ENCODE data around the gene ALOX15.
"Not testable (repeated sequence)": the region's sequence is repeated elsewhere in the genome, so short reads cannot be mapped to it uniquely, and the experiment has no call there.

Gene ALOX15

DNA sequence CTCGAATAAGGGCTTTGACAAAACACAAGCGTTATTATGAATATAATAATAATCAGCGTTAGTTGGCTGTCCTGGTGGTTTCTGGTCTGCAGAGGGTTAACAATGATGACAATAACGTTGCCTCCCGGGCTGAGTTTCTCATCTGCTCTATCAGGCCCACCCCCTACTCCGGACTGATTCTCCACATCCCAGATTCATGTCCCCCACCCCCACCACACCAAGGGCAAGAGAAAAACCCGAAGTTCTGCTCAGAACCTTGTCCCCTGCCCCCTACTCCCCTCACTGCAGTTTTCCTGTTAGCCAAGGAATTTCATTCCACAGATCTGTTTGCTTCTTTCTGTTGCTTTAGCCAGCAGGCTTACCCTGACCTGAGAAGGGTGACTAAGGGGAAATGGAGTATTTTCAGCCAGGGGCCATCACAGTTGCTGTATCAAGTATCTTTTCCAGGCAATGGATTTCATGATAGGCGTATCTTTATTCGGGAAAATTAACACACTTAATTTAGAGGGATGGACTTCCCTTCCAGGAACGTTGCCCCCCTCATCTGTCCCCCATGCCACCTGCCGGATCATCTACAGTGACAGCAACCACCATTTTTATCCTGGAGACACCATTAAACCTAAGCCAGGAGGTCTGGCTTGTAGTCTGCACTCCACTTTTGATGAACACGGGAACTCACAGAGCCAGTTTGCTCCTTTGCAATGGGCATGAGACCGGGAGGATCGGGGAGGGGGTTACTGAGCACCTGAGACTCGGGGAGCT is 23.7 kb downstream of the ALOX15 start:
- Histone ChIP-seq H3K9me3 (ENCODE audit: control insufficient read depth in 2 of 2, low read length in 2 of 2) (peaks cover 3 to 9% of the 10 kb centered on the region in 2 donors), H3K4me3 (ENCODE audit: low read length in 2 of 2) (no peak overlapping the region), H3K27me3 (ENCODE audit: control insufficient read depth in 1 of 2, insufficient read depth in 2 of 2, low read length in 2 of 2) (peaks cover 4 to 9% of the 10 kb centered on the region in 2 donors), H3K27ac (ENCODE audit: low read length) (no peak overlapping the region), H3K36me3 (ENCODE audit: control insufficient read depth in 2 of 2, insufficient read depth in 2 of 2, low read length in 2 of 2) (no peaks in the 10 kb centered on the region), H3K9ac (ENCODE audit: low read length in 2 of 2) (no peak overlapping the region), H3K4me1 (ENCODE audit: control insufficient read depth, insufficient read depth, low read length) (no peaks in the 10 kb centered on the region)

DNA sequence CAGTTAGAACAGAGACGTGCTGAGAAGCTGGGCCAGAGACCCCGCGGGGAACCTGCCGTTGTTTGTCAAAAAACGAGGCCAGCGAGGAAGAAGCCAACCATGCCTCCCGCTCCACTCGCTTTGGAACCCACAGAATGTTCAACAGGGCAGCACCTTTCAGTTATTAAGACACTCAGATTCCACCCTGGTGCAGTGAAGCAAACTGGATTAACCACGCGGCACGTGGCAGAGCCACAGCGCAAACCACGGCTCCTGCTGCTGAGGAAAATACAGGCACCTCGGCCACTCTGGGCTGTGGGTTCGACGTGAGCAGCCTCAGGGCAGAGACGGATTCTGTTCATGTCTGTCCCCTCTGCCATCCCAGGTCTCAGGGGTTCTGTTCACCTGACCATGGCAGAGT is 24.4 kb downstream of the ALOX15 start:
- no peak overlapping the region for H3K9ac ChIP-seq (ENCODE audit: low read length in 2 of 2)
- H3K9me3 ChIP-seq (ENCODE audit: control insufficient read depth in 2 of 2, low read length in 2 of 2), result peaks cover 0 to 5% of the 10 kb centered on the region in 2 donors
- H3K4me3 ChIP-seq (ENCODE audit: low read length in 2 of 2), result no peak overlapping the region
- no peaks in the 10 kb centered on the region for H3K4me1 ChIP-seq (ENCODE audit: control insufficient read depth, insufficient read depth, low read length)
- H3K27me3 ChIP-seq (ENCODE audit: control insufficient read depth in 1 of 2, insufficient read depth in 2 of 2, low read length in 2 of 2), result peaks cover 4 to 9% of the 10 kb centered on the region in 2 donors
- no peaks in the 10 kb centered on the region for H3K36me3 ChIP-seq (ENCODE audit: control insufficient read depth in 2 of 2, insufficient read depth in 2 of 2, low read length in 2 of 2)
- H3K27ac ChIP-seq (ENCODE audit: low read length), result no peak overlapping the region

DNA sequence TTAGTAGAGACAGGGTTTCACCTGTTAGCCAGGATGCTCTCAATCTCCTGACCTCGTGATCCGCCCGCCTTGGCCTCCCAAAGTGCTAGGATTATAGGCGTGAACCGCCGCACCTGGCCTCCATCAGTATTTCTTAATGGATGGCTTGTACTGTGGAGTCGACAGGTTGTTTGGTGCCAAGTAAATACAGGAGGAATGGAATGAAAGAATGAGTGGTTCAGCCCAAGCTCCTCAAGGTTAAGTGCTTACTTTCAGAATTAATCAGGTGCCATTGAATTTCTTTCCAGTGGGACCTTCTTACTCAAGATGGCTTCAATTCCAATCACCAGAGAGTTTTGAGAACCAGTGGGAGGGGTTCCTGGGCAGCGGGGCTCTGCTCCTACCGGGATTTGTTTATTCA is 25.0 kb downstream of the ALOX15 start:
- H3K27me3 ChIP-seq (ENCODE audit: control insufficient read depth in 1 of 2, insufficient read depth in 2 of 2, low read length in 2 of 2), result peaks cover 4 to 9% of the 10 kb centered on the region in 2 donors

DNA sequence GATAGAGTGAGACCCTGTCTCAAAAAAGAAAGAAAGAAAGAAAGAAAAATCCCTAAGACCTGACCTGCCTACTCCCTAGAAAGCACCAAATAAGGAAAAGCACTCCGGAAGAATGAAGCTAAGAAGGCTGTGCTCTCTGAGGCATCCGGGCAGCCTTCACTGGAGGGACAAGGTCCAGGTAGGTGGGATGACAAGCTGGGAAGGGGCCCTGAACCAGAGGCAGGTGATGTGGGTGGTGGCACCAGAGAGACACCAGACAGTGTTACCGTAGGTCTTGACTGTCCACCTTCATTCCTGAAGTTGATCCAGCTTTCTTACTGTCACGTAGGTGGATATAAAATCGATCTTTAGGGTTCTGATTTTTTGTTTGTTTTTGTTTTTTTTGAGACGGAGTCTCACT is 30.8 kb downstream of the ALOX15 start:
- H3K9ac ChIP-seq (ENCODE audit: low read length in 2 of 2), result no peak overlapping the region
- no peak overlapping the region for H3K4me3 ChIP-seq (ENCODE audit: low read length in 2 of 2)
- no peaks in the 10 kb centered on the region for H3K9me3 ChIP-seq (ENCODE audit: control insufficient read depth in 2 of 2, low read length in 2 of 2)
- no peaks in the 10 kb centered on the region for H3K36me3 ChIP-seq (ENCODE audit: control insufficient read depth in 2 of 2, insufficient read depth in 2 of 2, low read length in 2 of 2)
- H3K27me3 ChIP-seq (ENCODE audit: control insufficient read depth in 1 of 2, insufficient read depth in 2 of 2, low read length in 2 of 2), result no peaks in the 10 kb centered on the region
- no peaks in the 10 kb centered on the region for H3K4me1 ChIP-seq (ENCODE audit: control insufficient read depth, insufficient read depth, low read length)
- H3K27ac ChIP-seq (ENCODE audit: low read length), result no peak overlapping the region

More for the DNA sequence above, 25.0 kb downstream of the ALOX15 start:
- Histone ChIP-seq H3K27ac (ENCODE audit: low read length) (no peak overlapping the region), H3K36me3 (ENCODE audit: control insufficient read depth in 2 of 2, insufficient read depth in 2 of 2, low read length in 2 of 2) (no peaks in the 10 kb centered on the region), H3K9me3 (ENCODE audit: control insufficient read depth in 2 of 2, low read length in 2 of 2) (no peaks in the 10 kb centered on the region), H3K4me1 (ENCODE audit: control insufficient read depth, insufficient read depth, low read length) (no peaks in the 10 kb centered on the region), H3K9ac (ENCODE audit: low read length in 2 of 2) (no peak overlapping the region), H3K4me3 (ENCODE audit: low read length in 2 of 2) (no peak overlapping the region)

DNA sequence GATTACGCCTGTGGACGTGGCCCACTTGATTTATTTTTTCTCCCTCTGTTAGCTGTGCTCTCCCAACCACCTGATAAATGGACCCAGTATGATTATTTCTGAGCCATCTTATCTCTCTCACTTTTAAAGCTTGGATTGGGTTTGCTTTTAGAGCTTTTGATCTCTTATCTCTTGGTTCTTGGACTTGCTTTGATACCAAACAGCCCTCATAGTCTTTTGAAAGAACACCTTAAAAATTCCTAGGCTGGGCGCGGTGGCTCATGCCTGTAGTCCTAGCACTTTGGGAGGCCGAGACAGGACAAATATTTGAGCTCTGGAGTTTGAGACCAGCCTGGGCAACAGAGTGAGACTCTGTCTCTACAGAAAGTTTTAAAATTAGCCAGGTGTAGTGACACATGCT is 31.3 kb downstream of the ALOX15 start:
- Histone ChIP-seq H3K27me3 (ENCODE audit: control insufficient read depth in 1 of 2, insufficient read depth in 2 of 2, low read length in 2 of 2) (no peaks in the 10 kb centered on the region), H3K4me3 (ENCODE audit: low read length in 2 of 2) (no peak overlapping the region), H3K27ac (ENCODE audit: low read length) (no peak overlapping the region), H3K4me1 (ENCODE audit: control insufficient read depth, insufficient read depth, low read length) (no peaks in the 10 kb centered on the region), H3K9me3 (ENCODE audit: control insufficient read depth in 2 of 2, low read length in 2 of 2) (no peaks in the 10 kb centered on the region), H3K9ac (ENCODE audit: low read length in 2 of 2) (no peak overlapping the region), H3K36me3 (ENCODE audit: control insufficient read depth in 2 of 2, insufficient read depth in 2 of 2, low read length in 2 of 2) (no peaks in the 10 kb centered on the region)

DNA sequence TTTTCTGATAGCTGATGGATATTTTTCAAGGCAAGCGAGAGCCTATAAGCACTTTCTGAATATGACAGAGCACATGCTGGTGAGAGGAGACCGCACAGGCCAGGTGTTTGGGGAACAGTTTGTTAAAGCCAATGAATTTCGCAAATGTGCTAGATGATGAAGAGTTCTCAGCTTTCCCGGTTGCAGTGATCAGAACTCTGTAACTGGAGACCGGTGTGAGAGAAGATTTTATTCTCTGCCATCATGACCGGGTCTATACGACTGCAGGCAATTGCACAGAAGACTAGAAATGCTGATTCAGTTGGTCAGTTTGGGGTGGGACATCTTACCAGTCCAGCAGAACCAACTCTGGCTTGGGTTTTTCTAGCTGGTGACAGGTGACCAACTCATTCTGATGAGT is 31.7 kb downstream of the ALOX15 start:
- Histone ChIP-seq H3K27ac (ENCODE audit: low read length) (no peak overlapping the region), H3K4me3 (ENCODE audit: low read length in 2 of 2) (no peak overlapping the region), H3K9me3 (ENCODE audit: control insufficient read depth in 2 of 2, low read length in 2 of 2) (no peaks in the 10 kb centered on the region), H3K9ac (ENCODE audit: low read length in 2 of 2) (no peak overlapping the region), H3K27me3 (ENCODE audit: control insufficient read depth in 1 of 2, insufficient read depth in 2 of 2, low read length in 2 of 2) (no peaks in the 10 kb centered on the region), H3K36me3 (ENCODE audit: control insufficient read depth in 2 of 2, insufficient read depth in 2 of 2, low read length in 2 of 2) (no peaks in the 10 kb centered on the region), H3K4me1 (ENCODE audit: control insufficient read depth, insufficient read depth, low read length) (no peaks in the 10 kb centered on the region)

DNA sequence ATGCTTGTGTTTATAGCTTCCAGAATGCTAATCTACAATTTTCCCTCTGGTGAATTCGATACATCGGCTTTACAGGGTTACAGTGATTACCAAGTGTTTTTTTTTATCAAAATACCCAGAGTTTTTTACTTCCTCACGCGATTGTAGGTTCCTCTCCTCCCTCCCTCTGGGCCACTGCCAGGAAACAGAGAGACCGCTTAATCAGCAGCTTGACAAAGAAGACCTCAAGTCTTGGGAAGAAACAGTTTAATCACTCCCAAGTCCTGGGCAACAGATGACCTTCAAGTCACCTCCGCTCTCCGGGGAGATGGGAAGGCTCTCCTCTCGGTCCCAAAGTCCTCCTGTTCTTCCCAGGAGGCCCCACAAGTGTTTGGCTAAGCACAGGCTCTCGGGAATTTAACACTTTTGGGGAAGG is 33.7 kb downstream of the ALOX15 start:
- H3K27me3 ChIP-seq (ENCODE audit: control insufficient read depth in 1 of 2, insufficient read depth in 2 of 2, low read length in 2 of 2), result no peaks in the 10 kb centered on the region
- H3K9ac ChIP-seq (ENCODE audit: low read length in 2 of 2), result no peak overlapping the region
- no peaks in the 10 kb centered on the region for H3K36me3 ChIP-seq (ENCODE audit: control insufficient read depth in 2 of 2, insufficient read depth in 2 of 2, low read length in 2 of 2)
- H3K27ac ChIP-seq (ENCODE audit: low read length), result no peak overlapping the region
- H3K9me3 ChIP-seq (ENCODE audit: control insufficient read depth in 2 of 2, low read length in 2 of 2), result no peaks in the 10 kb centered on the region
- no peak overlapping the region for H3K4me3 ChIP-seq (ENCODE audit: low read length in 2 of 2)
- H3K4me1 ChIP-seq (ENCODE audit: control insufficient read depth, insufficient read depth, low read length), result peaks cover 4% of the 10 kb centered on the region

DNA sequence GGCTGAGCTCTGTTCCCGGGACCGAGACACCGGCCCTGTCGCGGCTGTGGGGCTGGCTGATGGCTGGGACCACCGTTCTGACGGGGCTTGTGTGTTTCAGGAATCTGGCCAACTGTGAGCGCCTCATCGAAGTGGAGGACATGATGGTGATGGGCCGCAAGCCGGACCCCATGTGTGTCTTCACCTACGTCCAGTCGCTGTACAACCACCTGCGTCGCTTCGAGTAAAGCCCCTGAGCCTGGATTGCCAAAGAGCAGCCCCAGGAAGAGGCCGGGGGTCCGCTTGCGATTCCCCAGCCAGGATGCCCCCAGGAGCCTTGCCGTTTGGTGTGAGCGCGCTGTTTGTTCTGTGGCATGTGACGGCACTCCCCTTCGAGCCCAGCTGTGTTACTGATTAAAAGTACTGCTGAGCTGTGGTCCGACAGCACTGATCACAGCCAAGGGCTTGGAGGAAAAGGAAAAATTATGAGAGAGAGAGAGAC is 34.2 kb downstream of the ALOX15 start:
- no peak overlapping the region for H3K9ac ChIP-seq (ENCODE audit: low read length in 2 of 2)
- no peaks in the 10 kb centered on the region for H3K9me3 ChIP-seq (ENCODE audit: control insufficient read depth in 2 of 2, low read length in 2 of 2)
- H3K27me3 ChIP-seq (ENCODE audit: control insufficient read depth in 1 of 2, insufficient read depth in 2 of 2, low read length in 2 of 2), result no peaks in the 10 kb centered on the region
- H3K36me3 ChIP-seq (ENCODE audit: control insufficient read depth in 2 of 2, insufficient read depth in 2 of 2, low read length in 2 of 2), result no peaks in the 10 kb centered on the region
- no peak overlapping the region for H3K4me3 ChIP-seq (ENCODE audit: low read length in 2 of 2)
- no peak overlapping the region for H3K27ac ChIP-seq (ENCODE audit: low read length)
- peaks cover 4% of the 10 kb centered on the region for H3K4me1 ChIP-seq (ENCODE audit: control insufficient read depth, insufficient read depth, low read length)

DNA sequence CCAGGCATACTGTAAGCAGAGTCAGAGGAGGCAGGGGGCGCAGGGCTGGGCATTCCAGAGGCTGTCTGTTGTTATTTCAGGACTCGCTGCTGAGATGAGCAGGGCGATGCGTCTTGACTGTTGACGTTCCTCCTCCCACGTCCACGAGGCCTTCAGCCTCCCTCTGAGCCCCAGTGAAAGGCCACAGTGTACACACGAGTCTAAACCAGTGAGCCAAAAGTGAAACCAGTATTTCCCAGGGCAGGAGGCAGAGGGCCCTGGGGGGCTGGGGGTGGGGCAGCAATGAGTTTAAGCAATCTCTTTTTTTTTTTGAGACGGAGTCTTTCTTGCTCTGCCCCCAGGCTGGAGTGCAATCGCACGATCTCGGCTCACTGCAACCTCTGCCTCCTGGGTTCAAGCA is 35.7 kb downstream of the ALOX15 start:
- no peak overlapping the region for H3K27ac ChIP-seq (ENCODE audit: low read length)

DNA sequence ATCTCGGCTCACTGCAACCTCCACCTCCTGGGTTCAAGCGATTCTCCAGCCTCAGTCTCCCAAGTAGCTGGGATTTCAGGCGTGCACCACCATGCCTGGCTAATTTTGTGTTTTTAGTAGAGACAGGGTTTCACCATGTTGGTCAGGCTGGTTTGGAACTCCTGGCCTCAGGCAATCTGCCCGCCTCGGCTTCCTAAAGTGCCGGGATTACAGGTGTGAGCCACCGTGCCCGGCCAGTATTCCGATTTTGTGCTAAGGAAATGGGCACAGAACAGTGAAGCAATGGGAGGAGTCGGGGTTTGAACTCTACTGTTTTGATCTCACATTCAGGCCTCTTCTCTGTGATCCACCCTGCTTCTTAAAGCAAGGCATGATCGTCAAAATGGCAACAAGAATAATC is 36.7 kb downstream of the ALOX15 start:
- H3K27me3 ChIP-seq (ENCODE audit: control insufficient read depth in 1 of 2, insufficient read depth in 2 of 2, low read length in 2 of 2); H3K4me1 ChIP-seq (ENCODE audit: control insufficient read depth, insufficient read depth, low read length); H3K27ac ChIP-seq (ENCODE audit: low read length); H3K36me3 ChIP-seq (ENCODE audit: control insufficient read depth in 2 of 2, insufficient read depth in 2 of 2, low read length in 2 of 2); H3K9me3 ChIP-seq (ENCODE audit: control insufficient read depth in 2 of 2, low read length in 2 of 2); H3K9ac ChIP-seq (ENCODE audit: low read length in 2 of 2); H3K4me3 ChIP-seq (ENCODE audit: low read length in 2 of 2): not testable (repeated sequence)

More for the DNA sequence above, 35.7 kb downstream of the ALOX15 start:
- H3K36me3 ChIP-seq (ENCODE audit: control insufficient read depth in 2 of 2, insufficient read depth in 2 of 2, low read length in 2 of 2), result no peaks in the 10 kb centered on the region
- H3K4me1 ChIP-seq (ENCODE audit: control insufficient read depth, insufficient read depth, low read length), result peaks cover 4% of the 10 kb centered on the region
- H3K27me3 ChIP-seq (ENCODE audit: control insufficient read depth in 1 of 2, insufficient read depth in 2 of 2, low read length in 2 of 2), result no peaks in the 10 kb centered on the region
- H3K4me3 ChIP-seq (ENCODE audit: low read length in 2 of 2), result no peak overlapping the region
- H3K9ac ChIP-seq (ENCODE audit: low read length in 2 of 2), result no peak overlapping the region
- H3K9me3 ChIP-seq (ENCODE audit: control insufficient read depth in 2 of 2, low read length in 2 of 2), result no peaks in the 10 kb centered on the region

DNA sequence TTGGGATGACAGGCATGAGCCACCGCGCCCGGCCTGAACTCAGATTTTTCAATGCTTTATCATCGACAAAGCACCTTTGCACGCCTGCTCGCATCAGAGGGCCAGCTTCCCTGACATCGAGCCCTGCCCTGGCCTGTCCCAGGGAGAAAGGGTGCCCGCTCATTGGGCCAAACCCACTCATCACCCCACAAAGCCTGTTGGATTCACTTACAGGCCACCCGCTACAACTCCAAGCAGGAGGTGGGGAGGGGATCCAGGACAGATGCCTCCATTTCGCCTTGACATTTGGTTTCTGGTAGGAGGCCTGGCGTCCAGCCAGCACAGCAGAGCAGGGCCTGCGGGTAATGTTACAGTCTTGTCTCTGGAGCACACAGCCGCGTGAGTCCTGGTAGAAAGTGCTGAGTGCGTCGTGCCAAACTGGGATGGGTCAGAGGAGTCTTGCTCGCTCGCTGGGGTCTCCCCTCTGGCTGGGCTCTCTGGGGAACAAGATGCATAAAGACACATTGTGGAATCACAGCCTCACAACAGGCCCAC is 37.3 kb downstream of the ALOX15 start:
- peaks cover 10% of the 10 kb centered on the region for H3K4me1 ChIP-seq (ENCODE audit: control insufficient read depth, insufficient read depth, low read length)
- H3K9ac ChIP-seq (ENCODE audit: low read length in 2 of 2), result no peak overlapping the region
- peaks cover 0 to 5% of the 10 kb centered on the region in 2 donors for H3K27me3 ChIP-seq (ENCODE audit: control insufficient read depth in 1 of 2, insufficient read depth in 2 of 2, low read length in 2 of 2)
- H3K9me3 ChIP-seq (ENCODE audit: control insufficient read depth in 2 of 2, low read length in 2 of 2), result no peaks in the 10 kb centered on the region
- no peaks in the 10 kb centered on the region for H3K36me3 ChIP-seq (ENCODE audit: control insufficient read depth in 2 of 2, insufficient read depth in 2 of 2, low read length in 2 of 2)
- no peak overlapping the region for H3K4me3 ChIP-seq (ENCODE audit: low read length in 2 of 2)
- H3K27ac ChIP-seq (ENCODE audit: low read length), result no peak overlapping the region

Measured in stomach smooth muscle (tissue), 2 donors.